Activated T-cell treated with anti-CD3 and anti-CD28 coated beads, Interleukin-2, amount 50 U/mL, for 72 hours (primary cell): ENCODE results near the gene NOCT. TPM values are rescaled to one million over a fixed set of nuclear protein-coding genes. Genes with fewer than 3 reads are reported as not detected.

Experiments
- ATAC-seq, 2 donors: fragments of 150-1000 bp; cut with Tn5 transposase; replicated peaks in 1 of 2; 2 replicates each; pipeline ENCODE4 v1.10.0; 2021; ENCODE audit warnings: moderate library complexity in 2 of 2, mild to moderate bottlenecking in 1 of 2
- DNase-seq, 2 donors: peaks; one replicate each; pipeline ENCODE4 v3.0.0; 2021 to 2022; ENCODE audit warnings: mixed read lengths in 1 of 2
- H3K27ac Mint-ChIP-seq: one replicate; pipeline ENCODE4 v1.8.0; 2022; ENCODE audit warnings: mild to moderate bottlenecking, moderate library complexity, mixed read lengths
- H3K27me3 Mint-ChIP-seq: one replicate; pipeline ENCODE4 v1.8.0; 2022; ENCODE audit warnings: low read depth, mixed read lengths
- H3K36me3 Mint-ChIP-seq, 2 donors: one replicate each; pipeline ENCODE4 v1.8.0; 2022; ENCODE audit warnings: mixed read lengths in 2 of 2, mild to moderate bottlenecking in 1 of 2; ENCODE audit not compliant: insufficient read depth in 2 of 2
- H3K4me1 Mint-ChIP-seq: one replicate; pipeline ENCODE4 v1.8.0; 2022; ENCODE audit warnings: low read depth, mixed read lengths
- H3K4me3 Mint-ChIP-seq, 2 donors: one replicate each; pipeline ENCODE4 v1.8.0; 2022; ENCODE audit warnings: mild to moderate bottlenecking in 2 of 2, mixed read lengths in 2 of 2, moderate library complexity in 2 of 2
- H3K9me3 Mint-ChIP-seq, 2 donors: one replicate each; pipeline ENCODE4 v1.8.0; 2022; ENCODE audit warnings: mixed read lengths in 2 of 2
- total RNA-seq, 2 donors: library from RNA; stranded (reverse); gene quantifications; one replicate each; pipeline ENCODE4 v1.2.3, GENCODE V29; 2022

NOCT gene, protein sequence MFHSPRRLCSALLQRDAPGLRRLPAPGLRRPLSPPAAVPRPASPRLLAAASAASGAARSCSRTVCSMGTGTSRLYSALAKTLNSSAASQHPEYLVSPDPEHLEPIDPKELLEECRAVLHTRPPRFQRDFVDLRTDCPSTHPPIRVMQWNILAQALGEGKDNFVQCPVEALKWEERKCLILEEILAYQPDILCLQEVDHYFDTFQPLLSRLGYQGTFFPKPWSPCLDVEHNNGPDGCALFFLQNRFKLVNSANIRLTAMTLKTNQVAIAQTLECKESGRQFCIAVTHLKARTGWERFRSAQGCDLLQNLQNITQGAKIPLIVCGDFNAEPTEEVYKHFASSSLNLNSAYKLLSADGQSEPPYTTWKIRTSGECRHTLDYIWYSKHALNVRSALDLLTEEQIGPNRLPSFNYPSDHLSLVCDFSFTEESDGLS
- 10 to 100 TPM; 10.3 to 11.4 TPM for total RNA-seq

DNA sequence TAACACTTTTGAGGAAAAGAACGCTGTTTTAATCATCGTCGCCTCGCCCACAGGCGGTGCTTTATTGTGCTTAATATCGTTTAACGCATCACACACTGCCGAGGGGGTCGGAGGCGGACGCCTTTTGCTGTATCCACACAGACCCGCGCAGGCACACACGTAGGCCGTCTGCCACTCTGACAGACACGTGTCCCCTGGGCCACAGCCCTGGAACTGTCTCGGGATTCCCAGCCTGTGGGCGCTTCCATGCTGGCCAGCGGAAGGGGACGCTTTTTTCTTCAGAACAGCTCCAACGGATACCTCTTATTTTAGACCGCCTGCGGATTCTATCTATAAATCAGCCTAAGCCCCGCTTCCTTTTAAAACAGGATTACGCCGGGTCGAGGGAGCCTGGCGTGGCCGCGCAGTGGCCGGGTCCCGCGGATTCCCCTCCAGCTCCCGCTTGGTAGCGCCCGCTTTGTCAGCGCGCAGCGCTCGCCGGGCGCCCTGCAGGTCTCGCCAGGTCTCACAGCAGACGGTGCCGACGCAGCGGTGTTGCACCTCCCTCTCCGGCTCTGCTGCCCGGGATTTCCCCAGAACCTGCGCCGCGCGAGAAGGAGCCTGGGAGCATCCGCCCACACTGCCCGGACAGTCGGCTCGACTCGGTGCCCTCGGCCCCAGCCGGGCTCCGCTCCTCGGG, at the start of gene NOCT:
Gene NOCT, plus strand, starts transcription at position 513 of the 679 bp plus-strand sequence. CDS start 201 bp downstream, outside the sequence.
- peak within 1 kb of the TSS; percentile 99 for H3K27ac Mint-ChIP-seq

DNA sequence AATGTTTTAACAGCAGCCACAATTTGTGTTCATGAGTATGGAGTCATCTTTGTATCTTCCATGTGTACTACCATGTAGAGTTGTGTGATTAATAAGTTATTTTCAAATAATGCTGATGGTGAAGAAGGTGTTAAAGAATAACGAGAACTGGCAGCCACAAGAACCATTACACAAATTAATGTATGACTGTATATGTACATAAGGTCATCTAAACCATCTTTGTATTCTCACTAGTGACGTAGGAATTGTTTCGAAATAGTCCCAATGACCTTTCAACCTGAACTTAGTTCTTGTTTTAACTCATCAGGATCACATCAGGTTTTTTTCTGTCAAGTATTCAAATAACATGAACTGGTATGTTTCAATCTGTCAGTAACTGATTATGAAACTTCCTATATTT, 48.3 kb upstream of the NOCT start:
- no peaks in the 10 kb centered on the region for H3K4me1 Mint-ChIP-seq
- H3K27me3 Mint-ChIP-seq = no peaks in the 10 kb centered on the region
- H3K27ac Mint-ChIP-seq = no peak overlapping the region
- ATAC-seq = no peak
- no peaks in the 10 kb centered on the region for H3K36me3 Mint-ChIP-seq
- DNase-seq = no peak
- H3K9me3 Mint-ChIP-seq = no peaks in the 10 kb centered on the region
- no peak overlapping the region for H3K4me3 Mint-ChIP-seq

More for the DNA sequence above, at the start of gene NOCT:
- H3K9me3 Mint-ChIP-seq = no peaks in the 10 kb centered on the region
- H3K4me3 Mint-ChIP-seq = peak within 1 kb of the TSS; percentile 81 to 95
- peaks cover 0 to 3% of the 10 kb centered on the region in 2 donors for H3K36me3 Mint-ChIP-seq
- DNase-seq = peak; percentile 94 to 97
- H3K4me1 Mint-ChIP-seq = peaks cover 40% of the 10 kb centered on the region
- peak; percentile 94 for ATAC-seq
- H3K27me3 Mint-ChIP-seq = no peaks in the 10 kb centered on the region

DNA sequence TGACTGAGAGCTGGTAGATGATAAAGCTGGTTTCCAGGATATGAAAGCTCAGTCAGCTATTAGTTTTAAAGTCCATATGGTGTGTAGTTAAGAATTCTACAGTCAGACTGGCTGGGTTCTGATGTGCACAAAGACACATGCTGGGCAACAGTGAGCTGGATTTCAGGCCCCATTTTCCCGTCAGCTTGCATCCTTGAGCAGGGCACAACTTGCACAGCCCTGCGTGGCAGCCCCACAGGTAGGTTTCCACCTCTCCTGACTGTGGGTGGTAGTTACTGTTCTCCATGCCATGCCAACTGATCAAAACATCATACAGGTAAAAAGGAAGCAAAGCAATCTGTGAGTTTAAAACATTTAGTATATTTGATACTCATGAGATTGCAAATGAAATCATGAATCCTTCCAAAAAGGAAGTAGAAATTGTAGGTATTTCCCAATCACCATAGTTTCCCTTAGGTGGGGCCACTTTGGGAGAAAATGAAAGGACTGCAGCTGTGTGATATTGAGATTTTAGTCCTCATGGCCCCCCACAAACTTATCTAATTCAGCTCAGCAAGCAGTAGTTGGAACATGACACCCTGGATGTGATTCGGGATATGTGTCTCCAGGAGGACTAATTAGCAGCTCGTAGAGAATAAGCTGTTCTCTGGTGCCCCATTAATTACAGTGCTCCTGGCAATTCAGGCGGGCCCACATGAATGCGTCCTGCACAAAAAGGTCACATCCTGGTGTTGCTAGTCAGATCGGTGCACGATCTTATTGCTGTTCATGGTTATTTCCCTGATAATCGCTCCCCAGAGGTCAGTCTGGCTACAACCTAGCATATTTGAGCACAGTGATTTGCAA, 42.4 kb upstream of the NOCT start:
- DNase-seq = no peak
- Mint-ChIP-seq H3K36me3 (no peaks in the 10 kb centered on the region), H3K4me3 (no peak overlapping the region), H3K9me3 (no peaks in the 10 kb centered on the region), H3K27me3 (no peaks in the 10 kb centered on the region), H3K4me1 (no peaks in the 10 kb centered on the region), H3K27ac (no peak overlapping the region)
- ATAC-seq = no peak

DNA sequence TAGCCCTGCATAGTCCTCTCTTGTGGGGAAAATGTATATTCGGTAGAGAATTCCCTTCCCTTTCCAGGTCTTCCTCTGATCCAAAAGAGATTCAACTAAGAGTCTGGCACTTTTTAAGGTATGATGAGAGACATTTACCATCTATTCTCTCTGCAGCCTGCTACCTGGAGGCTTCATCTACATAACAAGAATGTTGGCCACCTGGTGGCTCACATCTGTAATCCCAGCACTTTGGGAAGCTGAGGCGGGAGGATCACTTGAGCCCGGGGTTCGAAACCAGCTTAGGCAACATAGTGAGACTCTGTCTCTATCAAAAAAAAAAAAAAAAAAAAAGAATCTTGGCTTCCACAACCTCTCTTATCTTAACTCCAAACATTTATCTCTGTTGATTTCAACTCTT, 40.4 kb upstream of the NOCT start:
- ATAC-seq = no peak
- Mint-ChIP-seq H3K36me3 (no peaks in the 10 kb centered on the region), H3K9me3 (no peaks in the 10 kb centered on the region)

DNA sequence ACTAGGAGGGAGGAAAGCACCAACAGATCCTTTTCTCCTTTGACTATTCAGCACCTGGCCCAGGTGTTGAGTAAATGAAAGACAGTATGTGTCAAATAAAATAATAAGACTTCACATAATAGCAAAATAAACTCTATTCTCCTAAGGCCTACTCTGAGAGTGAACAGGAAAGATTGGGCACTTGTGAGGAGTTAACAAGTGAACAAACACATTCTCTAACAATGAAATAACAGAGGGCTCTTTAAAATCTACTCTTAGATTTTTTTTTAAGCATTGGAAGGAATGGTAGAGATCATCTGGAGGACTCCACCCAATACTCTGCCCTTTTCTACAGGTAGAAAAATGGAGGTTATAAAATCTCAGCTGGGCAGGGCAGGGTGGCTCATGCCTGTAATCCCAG, 39.1 kb upstream of the NOCT start:
- ATAC-seq (no peak), DNase-seq (no peak)
- peak overlapping the region; percentile 13 for H3K27ac Mint-ChIP-seq
- H3K9me3 Mint-ChIP-seq = no peaks in the 10 kb centered on the region
- no peaks in the 10 kb centered on the region for H3K27me3 Mint-ChIP-seq
- H3K36me3 Mint-ChIP-seq = no peaks in the 10 kb centered on the region
- no peak overlapping the region for H3K4me3 Mint-ChIP-seq
- no peaks in the 10 kb centered on the region for H3K4me1 Mint-ChIP-seq

More for the DNA sequence above, 40.4 kb upstream of the NOCT start:
- Mint-ChIP-seq H3K4me3 (no peak overlapping the region), H3K27ac (no peak overlapping the region), H3K27me3 (no peaks in the 10 kb centered on the region), H3K4me1 (no peaks in the 10 kb centered on the region)
- DNase-seq = no peak

DNA sequence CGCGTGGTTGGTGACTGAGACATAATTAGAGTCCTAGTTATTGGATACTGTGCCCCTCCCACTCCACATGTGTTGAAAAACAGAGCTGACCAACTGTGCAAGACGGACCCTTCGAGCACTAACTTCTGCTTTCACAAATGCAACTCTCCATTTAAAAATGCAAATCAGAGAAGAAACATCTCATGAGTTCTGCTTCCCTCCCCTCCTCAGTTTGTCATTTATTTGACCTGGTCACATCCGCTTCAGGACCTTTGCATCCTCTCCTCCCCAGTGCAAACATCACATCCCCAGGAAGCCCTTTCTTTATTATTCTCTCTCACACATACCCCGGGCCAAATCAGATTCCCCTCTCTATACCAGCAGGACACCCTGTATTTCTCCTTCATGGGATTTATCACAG, 38.1 kb upstream of the NOCT start:
- no peak for DNase-seq
- no peak for ATAC-seq
- Mint-ChIP-seq H3K27ac (no peak overlapping the region), H3K9me3 (no peaks in the 10 kb centered on the region), H3K27me3 (no peaks in the 10 kb centered on the region), H3K4me3 (no peak overlapping the region), H3K36me3 (no peaks in the 10 kb centered on the region), H3K4me1 (no peaks in the 10 kb centered on the region)

DNA sequence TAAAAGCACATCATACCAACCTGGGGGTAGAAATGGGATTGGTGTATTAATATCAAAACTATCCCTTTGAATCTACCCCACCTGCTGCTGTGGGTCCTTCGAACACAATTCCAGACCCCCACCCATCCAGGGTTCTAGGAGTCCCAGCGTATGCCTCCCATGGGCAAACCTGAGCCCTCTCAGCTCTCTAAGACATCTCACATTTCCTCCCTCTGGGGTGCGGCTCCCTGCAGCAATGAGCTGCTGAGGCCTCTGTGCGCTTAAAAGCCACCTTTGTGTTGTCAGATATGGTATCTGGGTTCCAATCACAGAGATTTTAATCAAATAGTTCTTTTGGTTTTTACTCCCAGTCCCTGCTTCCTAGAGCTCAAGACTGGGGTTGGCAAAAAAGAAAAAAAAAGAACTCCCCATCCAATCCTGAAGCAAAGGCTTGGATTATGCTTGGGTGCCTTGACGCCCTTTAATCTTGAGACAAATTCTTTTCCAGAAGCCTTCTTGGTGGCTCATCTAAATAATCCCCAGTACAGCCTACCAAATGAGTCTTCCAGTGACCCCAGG, 37.5 kb upstream of the NOCT start:
- H3K4me1 Mint-ChIP-seq = no peaks in the 10 kb centered on the region
- ATAC-seq (no peak), DNase-seq (no peak)
- no peaks in the 10 kb centered on the region for H3K36me3 Mint-ChIP-seq
- no peaks in the 10 kb centered on the region for H3K9me3 Mint-ChIP-seq
- no peaks in the 10 kb centered on the region for H3K27me3 Mint-ChIP-seq
- H3K4me3 Mint-ChIP-seq = no peak overlapping the region
- no peak overlapping the region for H3K27ac Mint-ChIP-seq

DNA sequence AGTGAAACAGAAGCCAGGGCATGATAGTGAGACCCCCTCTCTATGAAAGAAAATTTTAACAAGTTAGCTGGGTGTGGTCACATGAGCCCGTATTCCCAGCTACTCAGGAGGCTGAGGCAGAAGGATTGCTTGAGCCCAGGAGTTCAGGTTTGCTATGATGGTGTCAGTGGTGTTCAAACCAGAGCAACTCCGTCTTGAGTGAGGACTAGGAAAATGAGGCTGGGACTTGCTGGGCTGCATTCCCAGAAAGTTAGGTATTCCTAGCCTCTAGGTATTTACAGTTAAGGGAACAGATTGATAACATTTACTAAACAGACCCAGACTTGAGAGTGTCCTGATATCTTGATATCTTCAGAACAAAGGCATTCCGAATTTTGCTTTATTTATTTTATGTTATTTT, 37.0 kb upstream of the NOCT start:
- H3K9me3 Mint-ChIP-seq = no peaks in the 10 kb centered on the region
- no peaks in the 10 kb centered on the region for H3K27me3 Mint-ChIP-seq
- H3K4me1 Mint-ChIP-seq = no peaks in the 10 kb centered on the region
- H3K27ac Mint-ChIP-seq = no peak overlapping the region
- DNase-seq = no peak
- H3K36me3 Mint-ChIP-seq = no peaks in the 10 kb centered on the region
- no peak overlapping the region for H3K4me3 Mint-ChIP-seq
- no peak for ATAC-seq

DNA sequence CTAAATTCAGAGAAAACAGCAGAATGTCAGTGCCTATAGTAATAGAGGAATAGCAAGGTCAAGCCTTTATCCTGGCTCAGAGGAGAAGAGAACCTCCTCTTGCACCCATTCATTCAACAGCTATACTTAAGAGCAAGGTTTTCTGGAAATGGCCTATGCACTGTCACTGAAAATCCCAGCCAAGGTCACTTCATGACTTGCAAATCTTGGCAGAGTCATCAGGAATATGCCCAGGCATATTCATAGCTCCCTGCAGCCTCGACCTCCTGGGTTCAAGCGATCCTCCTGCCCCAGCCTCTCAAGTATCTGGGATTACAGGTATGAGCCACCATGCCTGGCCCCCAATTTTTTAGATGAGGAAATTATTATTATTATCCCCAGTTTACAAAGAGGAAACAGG, 35.8 kb upstream of the NOCT start:
- Mint-ChIP-seq H3K9me3 (no peaks in the 10 kb centered on the region), H3K4me1 (no peaks in the 10 kb centered on the region), H3K27me3 (no peaks in the 10 kb centered on the region), H3K4me3 (no peak overlapping the region), H3K36me3 (no peaks in the 10 kb centered on the region), H3K27ac (no peak overlapping the region)
- DNase-seq = no peak
- ATAC-seq = no peak

DNA sequence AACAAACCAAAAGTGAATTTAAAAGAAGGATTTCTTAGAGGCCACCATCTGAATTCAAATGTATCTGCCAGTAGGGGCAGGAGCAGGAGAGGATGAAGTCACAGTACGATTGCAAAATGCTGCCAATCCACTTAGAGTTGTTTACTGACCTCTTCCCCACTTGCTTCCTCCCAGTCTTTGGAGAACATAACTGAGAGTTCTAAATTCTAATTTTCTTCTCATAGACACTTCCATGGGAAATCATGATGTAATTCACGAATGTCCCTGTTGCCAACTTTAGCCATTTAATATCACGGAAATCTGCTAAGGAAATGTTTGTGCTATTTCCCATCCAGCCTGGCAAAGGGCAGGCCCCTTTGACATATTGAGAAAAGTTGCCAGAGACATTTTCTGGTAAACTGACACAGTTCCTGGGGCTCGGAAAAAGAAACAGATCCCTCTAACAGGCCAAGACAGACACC, 33.6 kb upstream of the NOCT start:
- H3K27me3 Mint-ChIP-seq = no peaks in the 10 kb centered on the region
- H3K27ac Mint-ChIP-seq = no peak overlapping the region
- H3K4me3 Mint-ChIP-seq = no peak overlapping the region
- H3K36me3 Mint-ChIP-seq = no peaks in the 10 kb centered on the region
- H3K9me3 Mint-ChIP-seq = no peaks in the 10 kb centered on the region
- DNase-seq (no peak), ATAC-seq (no peak)
- H3K4me1 Mint-ChIP-seq = no peaks in the 10 kb centered on the region

DNA sequence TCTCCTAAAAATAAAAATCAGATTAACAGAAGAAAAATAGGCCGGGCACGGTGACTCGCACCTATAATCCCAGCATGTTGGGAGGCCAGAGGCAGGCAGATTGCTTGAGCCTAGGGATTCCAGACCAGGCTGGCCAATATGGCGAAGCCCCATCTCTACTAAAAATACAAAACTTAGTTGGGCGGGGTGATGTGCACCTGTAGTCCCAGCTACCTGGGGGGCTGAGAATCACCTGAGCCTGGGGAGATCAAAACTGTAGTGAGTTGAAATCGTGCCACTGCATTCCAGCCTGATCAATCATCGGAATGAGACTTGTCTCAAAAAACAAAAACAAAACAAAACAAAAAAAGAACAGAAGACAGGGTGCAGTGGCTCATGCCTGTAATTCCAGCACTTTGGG, 32.8 kb upstream of the NOCT start:
- Mint-ChIP-seq H3K36me3 (no peaks in the 10 kb centered on the region), H3K4me3 (no peak overlapping the region), H3K4me1 (no peaks in the 10 kb centered on the region), H3K27me3 (no peaks in the 10 kb centered on the region), H3K9me3 (no peaks in the 10 kb centered on the region), H3K27ac (no peak overlapping the region)
- DNase-seq (no peak), ATAC-seq (no peak)

DNA sequence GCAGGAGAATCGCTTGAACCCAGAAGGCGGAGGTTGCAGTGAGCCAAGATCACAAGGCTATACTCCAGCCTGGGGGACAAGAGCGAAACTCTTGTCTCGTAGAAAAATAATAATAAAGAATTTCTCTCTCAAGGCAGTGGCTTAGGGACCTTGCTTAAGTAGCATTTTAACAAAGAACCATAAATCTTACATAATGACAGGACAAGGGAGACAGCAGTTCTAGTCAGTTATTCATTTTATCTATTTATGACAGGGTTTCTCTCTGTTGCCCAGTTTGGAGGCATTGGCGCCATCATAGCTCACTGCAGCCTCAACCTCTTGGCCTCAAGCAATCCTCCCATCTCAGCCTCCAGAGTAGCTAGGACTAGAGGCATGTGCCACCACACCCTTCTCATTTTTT, 31.9 kb upstream of the NOCT start:
- H3K36me3 Mint-ChIP-seq = no peaks in the 10 kb centered on the region
- H3K27me3 Mint-ChIP-seq = no peaks in the 10 kb centered on the region
- H3K4me1 Mint-ChIP-seq = no peaks in the 10 kb centered on the region
- ATAC-seq = no peak
- H3K27ac Mint-ChIP-seq = no peak overlapping the region
- no peaks in the 10 kb centered on the region for H3K9me3 Mint-ChIP-seq
- DNase-seq = no peak
- no peak overlapping the region for H3K4me3 Mint-ChIP-seq

DNA sequence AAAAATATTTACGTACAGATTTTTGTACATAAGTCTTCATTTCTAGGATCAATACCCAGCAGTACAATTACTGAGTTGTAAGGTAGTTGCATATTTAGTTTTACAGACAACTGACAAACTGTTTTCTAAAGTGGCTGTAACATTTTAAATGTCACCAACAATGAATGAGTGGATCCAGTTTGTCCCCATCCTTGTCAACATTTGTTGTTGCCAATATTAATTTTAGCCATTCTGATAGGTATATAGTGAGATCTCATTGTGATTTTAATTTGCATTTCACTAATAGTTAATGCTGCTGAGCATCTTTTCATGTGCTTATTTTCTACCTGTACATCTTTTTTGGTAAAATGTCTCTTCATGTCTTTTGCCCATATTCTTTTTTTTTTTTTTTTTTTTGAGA, 30.9 kb upstream of the NOCT start:
- Mint-ChIP-seq H3K9me3 (no peaks in the 10 kb centered on the region), H3K27ac (no peak overlapping the region), H3K27me3 (no peaks in the 10 kb centered on the region), H3K4me1 (no peaks in the 10 kb centered on the region), H3K4me3 (no peak overlapping the region), H3K36me3 (no peaks in the 10 kb centered on the region)
- ATAC-seq (no peak), DNase-seq (no peak)
